Activated CD4-positive, alpha-beta memory T cell treated with anti-CD3 and anti-CD28 coated beads, Interleukin-2, amount 10 ng/mL, durations not matched to agents 7 days and 5 days (primary cell): ENCODE measurements around the gene CENPN. TPM values are rescaled to one million over a fixed set of nuclear protein-coding genes. Genes with fewer than 3 reads are reported as not detected.

Experiments
- CTCF ChIA-PET: fragments of 350-600 bp; sonication (Branson Sonifier 250); formaldehyde crosslinking; loops from one replicate; lab custom pipeline; 2021; ENCODE audit warnings: antibody characterized with exemption, inconsistent platforms; lab: Charles Lee
- POLR2A ChIA-PET: fragments of 350-600 bp; sonication (Branson Sonifier 250); formaldehyde crosslinking; loops from one replicate; lab custom pipeline; 2021; ENCODE audit warnings: antibody characterized with exemption; lab: Charles Lee
- DNase-seq: peaks from one replicate; pipeline ENCODE4 v3.0.0-alpha.2; 2020
- H3K27ac Mint-ChIP-seq: one replicate; pipeline ENCODE4 v1.8.0; 2021; ENCODE audit warnings: mild to moderate bottlenecking, mixed read lengths
- H3K27me3 Mint-ChIP-seq: one replicate; pipeline ENCODE4 v1.8.0; 2021; ENCODE audit warnings: mixed read lengths
- H3K36me3 Mint-ChIP-seq: one replicate; pipeline ENCODE4 v1.8.0; 2021; ENCODE audit warnings: low read depth, mixed read lengths
- H3K4me1 Mint-ChIP-seq: one replicate; pipeline ENCODE4 v1.8.0; 2021; ENCODE audit warnings: mixed read lengths
- H3K4me3 Mint-ChIP-seq: one replicate; pipeline ENCODE4 v1.8.0; 2021; ENCODE audit warnings: mild to moderate bottlenecking, mixed read lengths
- H3K9me3 Mint-ChIP-seq: one replicate; pipeline ENCODE4 v1.8.0; 2021; ENCODE audit warnings: mixed read lengths
- total RNA-seq, 2 experiments: library from RNA; stranded (reverse); gene quantifications; one replicate each; pipeline ENCODE4 v1.2.3, GENCODE V29; 2021

The CENPN gene
- total RNA-seq, 2 experiments from 2014 or later, result 62.2 to 66.9 TPM

DNA sequence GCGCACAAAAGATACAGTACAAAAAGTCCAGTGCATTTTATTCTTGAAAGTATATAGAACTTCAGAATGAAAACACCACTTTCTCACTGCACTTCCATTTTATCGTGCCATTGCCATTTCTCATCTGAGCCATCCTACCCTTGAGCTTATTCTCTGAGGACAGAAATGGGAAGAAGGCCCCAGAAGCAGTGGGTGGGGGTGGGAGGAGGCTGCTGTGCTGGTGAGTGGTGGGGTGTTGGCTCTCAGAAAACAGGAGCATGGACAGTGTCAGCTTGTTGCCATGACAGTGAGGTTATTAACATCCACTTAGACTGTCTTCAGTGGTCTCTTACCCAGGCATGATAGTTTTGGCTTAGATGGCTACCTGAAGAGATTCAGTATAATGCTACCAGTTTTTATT, 33.1 kb downstream of the CENPN start:
- H3K9me3 Mint-ChIP-seq, result no peaks in the 10 kb centered on the region
- H3K4me3 Mint-ChIP-seq, result no peak overlapping the region
- CTCF ChIA-PET, result interaction anchor here (0.9 kb wide), 1 partner anchor 9 kb away, joined by 4 read pairs; no protein-coding TSS in a partner anchor
- no peak for DNase-seq
- H3K4me1 Mint-ChIP-seq, result peaks cover 25% of the 10 kb centered on the region
- no peaks in the 10 kb centered on the region for H3K27me3 Mint-ChIP-seq
- peaks cover 59% of the 10 kb centered on the region for H3K36me3 Mint-ChIP-seq
- POLR2A ChIA-PET, result no interaction called here
- no peak overlapping the region for H3K27ac Mint-ChIP-seq

DNA sequence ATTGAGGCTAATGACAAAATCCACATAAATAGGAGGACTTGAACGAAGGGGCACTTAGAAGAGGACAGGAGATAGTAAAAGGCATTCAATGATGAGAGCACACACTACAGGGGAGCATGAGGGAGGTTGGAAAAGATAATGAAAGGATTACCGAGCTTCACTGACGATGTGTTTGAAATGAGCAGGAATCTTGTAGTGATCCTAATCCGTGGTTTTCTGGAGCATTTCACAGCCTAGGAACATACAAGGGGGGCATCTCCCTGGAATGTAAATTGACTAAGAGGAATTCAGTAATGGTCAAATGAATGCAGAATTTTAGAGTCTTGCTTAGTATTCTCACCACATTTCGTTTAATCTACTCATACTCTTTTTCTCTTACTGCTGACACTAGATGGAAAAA, 33.8 kb downstream of the CENPN start:
- peaks cover 21% of the 10 kb centered on the region for H3K4me1 Mint-ChIP-seq
- H3K4me3 Mint-ChIP-seq, result no peak overlapping the region
- POLR2A ChIA-PET, result no interaction called here
- no peaks in the 10 kb centered on the region for H3K27me3 Mint-ChIP-seq
- no peak for DNase-seq
- no peak overlapping the region for H3K27ac Mint-ChIP-seq
- no peaks in the 10 kb centered on the region for H3K9me3 Mint-ChIP-seq
- peaks cover 63% of the 10 kb centered on the region for H3K36me3 Mint-ChIP-seq
- CTCF ChIA-PET, result no interaction called here

DNA sequence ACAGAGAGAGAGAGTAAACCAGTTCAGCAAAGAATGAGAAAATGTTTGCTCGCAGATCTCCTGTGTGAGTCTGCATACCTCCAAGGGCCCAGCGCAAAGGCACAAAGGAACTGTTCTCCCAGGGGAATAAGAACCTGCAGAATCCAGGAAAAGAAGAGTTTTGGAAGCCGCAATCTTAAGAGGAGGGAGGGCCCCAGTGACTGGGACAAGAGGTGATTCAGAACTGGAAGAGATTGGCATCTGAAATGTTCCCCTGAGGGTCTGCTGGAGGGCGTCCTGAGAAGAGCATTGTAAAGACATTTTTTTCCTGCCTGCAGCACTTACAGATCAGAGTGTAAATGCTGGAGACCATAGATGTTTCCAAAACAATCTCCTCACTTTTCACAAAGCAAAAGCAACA, 34.7 kb downstream of the CENPN start:
- no peak for DNase-seq
- peaks cover 19% of the 10 kb centered on the region for H3K4me1 Mint-ChIP-seq
- H3K27ac Mint-ChIP-seq, result no peak overlapping the region
- H3K27me3 Mint-ChIP-seq, result no peaks in the 10 kb centered on the region
- peaks cover 65% of the 10 kb centered on the region for H3K36me3 Mint-ChIP-seq
- POLR2A ChIA-PET, result no interaction called here
- H3K9me3 Mint-ChIP-seq, result no peaks in the 10 kb centered on the region
- H3K4me3 Mint-ChIP-seq, result no peak overlapping the region
- CTCF ChIA-PET, result no interaction called here

DNA sequence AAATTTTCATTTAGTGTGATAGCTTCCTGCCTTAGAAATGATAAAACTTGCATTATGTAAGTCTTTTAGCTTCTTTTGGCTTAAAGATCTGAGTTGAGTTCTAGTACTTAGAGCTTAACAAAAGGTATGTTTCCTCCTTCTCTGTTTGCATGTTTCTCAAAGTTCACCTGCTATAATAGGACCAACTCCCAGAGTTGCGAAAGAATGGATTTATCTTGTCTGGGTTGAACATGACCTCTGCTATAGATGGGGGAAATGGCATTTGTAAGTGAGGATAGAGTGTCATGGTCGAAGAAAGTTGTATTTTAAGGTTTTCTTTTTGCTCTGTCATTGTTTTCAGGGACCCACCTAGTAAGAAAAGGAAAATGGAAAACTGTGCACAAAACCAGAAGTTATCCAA, 35.8 kb downstream of the CENPN start:
- Mint-ChIP-seq H3K27ac (no peak overlapping the region), H3K36me3 (peaks cover 64% of the 10 kb centered on the region), H3K4me3 (no peak overlapping the region), H3K9me3 (peaks cover 2% of the 10 kb centered on the region), H3K27me3 (no peaks in the 10 kb centered on the region), H3K4me1 (peaks cover 7% of the 10 kb centered on the region)
- no peak for DNase-seq
- ChIA-PET POLR2A (no interaction called here), CTCF (no interaction called here)

DNA sequence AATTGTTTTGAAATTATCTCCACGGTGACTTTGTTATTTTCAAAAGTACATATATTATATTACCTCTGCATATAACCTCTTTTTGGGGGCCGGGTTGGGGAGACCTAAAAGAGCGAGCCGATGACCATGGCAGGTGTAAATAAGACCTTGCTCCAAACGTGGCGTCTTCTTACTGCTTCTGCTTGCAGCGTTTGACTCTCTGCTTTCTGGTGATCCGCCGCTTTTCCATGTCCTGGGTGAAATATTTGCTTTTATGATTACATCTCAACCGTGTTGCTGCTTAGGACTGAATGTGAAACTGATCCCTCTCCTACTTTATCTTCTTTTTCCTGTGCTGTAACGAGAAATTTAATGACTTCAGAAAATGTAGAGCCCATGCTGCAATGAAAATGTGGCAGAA, 46.7 kb downstream of the CENPN start:
- Mint-ChIP-seq H3K27ac (no peak overlapping the region), H3K4me1 (no peaks in the 10 kb centered on the region), H3K27me3 (peaks cover 2% of the 10 kb centered on the region), H3K36me3 (peaks cover 8% of the 10 kb centered on the region), H3K4me3 (no peak overlapping the region), H3K9me3 (peaks cover 12% of the 10 kb centered on the region)
- no peak for DNase-seq
- ChIA-PET CTCF (no interaction called here), POLR2A (no interaction called here)

DNA sequence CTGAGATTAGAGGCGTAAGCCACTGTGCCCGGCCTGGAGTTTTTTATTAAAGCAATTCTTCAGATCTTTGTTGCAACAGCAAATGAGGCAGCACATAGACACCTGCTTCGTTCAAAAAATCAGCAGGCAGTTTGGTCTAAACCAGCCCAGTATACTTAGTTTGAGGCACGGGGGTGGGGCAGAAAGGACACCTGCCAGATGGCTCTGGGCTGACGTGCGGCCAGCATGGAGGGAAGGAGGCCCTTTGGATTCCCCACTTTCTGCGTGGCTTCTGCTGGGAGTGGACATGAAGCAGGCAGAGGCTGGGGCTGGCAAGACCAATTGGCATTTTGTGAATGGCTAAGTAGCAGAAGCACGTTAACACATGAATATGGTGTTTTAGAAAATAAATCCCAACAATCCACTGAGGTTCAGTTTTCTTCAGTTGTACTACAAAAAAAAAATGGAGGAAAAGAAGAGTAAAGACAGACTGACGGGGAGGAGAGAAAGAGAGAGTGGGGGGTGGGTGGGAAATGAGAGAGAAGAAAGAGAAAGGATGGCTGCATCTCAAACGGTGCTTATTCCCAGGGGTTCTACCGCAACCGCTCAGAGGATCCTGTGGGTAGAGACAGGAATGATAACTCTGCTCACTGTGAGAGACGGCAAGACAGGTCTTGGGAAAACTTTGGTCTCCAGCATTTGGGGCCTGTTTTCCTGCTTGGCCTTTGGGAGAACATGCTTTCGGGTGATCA, 53.7 kb downstream of the CENPN start:
- H3K4me1 Mint-ChIP-seq, result no peaks in the 10 kb centered on the region
- ChIA-PET POLR2A (no interaction called here), CTCF (no interaction called here)
- no peaks in the 10 kb centered on the region for H3K9me3 Mint-ChIP-seq
- H3K4me3 Mint-ChIP-seq, result no peak overlapping the region
- H3K36me3 Mint-ChIP-seq, result no peaks in the 10 kb centered on the region
- no peaks in the 10 kb centered on the region for H3K27me3 Mint-ChIP-seq
- no peak overlapping the region for H3K27ac Mint-ChIP-seq
- no peak for DNase-seq

DNA sequence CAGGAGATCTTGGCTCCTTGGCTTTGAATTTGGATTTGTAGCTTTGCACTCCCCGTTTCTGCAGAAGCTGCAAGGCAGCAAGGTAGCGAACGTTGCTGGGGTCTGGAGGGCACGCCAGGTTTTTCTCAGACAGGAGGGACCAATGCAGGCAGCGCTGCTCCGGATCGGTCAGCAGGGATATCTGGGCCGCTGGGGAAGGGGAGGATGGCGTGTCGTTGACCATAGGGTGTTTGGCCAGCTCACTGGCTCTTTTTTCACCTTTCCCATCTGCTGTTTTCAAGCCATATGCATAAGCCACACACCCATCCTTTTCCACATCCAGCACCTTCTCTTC, 54.3 kb downstream of the CENPN start:
- Mint-ChIP-seq H3K4me3 (no peak overlapping the region), H3K27ac (no peak overlapping the region), H3K9me3 (no peaks in the 10 kb centered on the region), H3K27me3 (no peaks in the 10 kb centered on the region), H3K36me3 (no peaks in the 10 kb centered on the region), H3K4me1 (no peaks in the 10 kb centered on the region)
- ChIA-PET CTCF (no interaction called here), POLR2A (no interaction called here)
- DNase-seq, result no peak

DNA sequence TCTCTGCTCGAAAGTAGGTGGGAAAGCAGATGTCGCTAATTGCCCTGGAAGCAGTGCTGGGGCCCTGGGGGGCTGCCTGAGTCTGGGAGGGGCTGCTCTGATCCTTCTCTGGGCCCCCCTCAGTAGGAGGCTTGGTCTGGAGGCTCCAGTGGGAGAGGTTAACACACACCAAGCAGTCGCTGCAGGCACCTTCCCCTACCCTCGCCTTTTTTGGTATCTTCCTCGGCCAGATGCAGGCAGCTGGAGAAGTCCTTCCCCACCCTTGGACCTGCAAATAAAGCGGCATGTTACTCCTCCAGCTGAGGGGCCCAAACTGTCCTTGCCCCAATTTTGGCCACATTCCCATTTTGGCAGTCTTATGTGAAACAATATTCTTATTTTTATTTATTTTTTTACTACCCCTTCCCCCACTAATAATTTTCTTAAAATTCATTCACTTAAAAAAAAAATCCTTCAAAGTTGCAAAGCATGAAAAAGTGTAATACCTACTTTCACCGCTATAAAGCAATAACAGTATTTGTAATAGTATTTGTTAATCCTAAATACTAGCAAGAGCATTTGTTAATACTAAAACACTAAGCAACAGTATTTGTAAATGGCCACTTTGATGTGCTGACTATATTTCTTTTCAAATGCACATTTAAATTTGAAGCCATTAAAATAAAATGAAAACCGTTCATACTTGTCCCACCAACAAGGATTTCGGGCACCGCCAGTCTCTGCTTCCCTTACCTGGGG, 55.0 kb downstream of the CENPN start:
- H3K27ac Mint-ChIP-seq, result no peak overlapping the region
- H3K9me3 Mint-ChIP-seq, result no peaks in the 10 kb centered on the region
- DNase-seq, result no peak
- POLR2A ChIA-PET, result no interaction called here
- no peak overlapping the region for H3K4me3 Mint-ChIP-seq
- CTCF ChIA-PET, result no interaction called here
- H3K36me3 Mint-ChIP-seq, result no peaks in the 10 kb centered on the region
- peaks cover 2% of the 10 kb centered on the region for H3K4me1 Mint-ChIP-seq
- H3K27me3 Mint-ChIP-seq, result no peaks in the 10 kb centered on the region

DNA sequence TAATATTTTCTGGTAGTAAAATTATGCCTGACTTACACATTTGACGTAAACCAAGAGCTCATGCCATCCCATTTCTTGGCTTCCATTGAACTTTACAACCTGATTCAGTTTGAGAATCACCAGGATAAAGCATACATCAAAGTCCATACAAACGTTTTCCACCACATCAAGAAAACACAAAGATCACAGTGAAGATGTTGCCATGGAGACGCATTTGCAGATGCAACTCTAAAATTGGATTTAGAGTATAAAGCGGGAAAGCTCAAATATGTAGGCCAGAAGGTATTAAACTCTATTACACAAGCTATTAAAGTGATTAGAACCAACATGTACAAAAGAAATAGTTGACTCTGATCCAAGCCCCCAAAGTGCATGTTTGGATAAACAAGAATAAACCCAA, 59.7 kb downstream of the CENPN start:
- no peak overlapping the region for H3K27ac Mint-ChIP-seq
- no peaks in the 10 kb centered on the region for H3K36me3 Mint-ChIP-seq
- H3K27me3 Mint-ChIP-seq, result no peaks in the 10 kb centered on the region
- DNase-seq, result no peak
- CTCF ChIA-PET, result interaction anchor here (1.4 kb wide), 1 partner anchor 31 kb away, joined by 4 read pairs; the partner anchor contains the start of gene ATMIN
- POLR2A ChIA-PET, result interaction anchor here (1.8 kb wide), 1 partner anchor 10 kb away, joined by 5 read pairs; no protein-coding TSS in a partner anchor
- H3K4me3 Mint-ChIP-seq, result no peak overlapping the region
- peaks cover 5% of the 10 kb centered on the region for H3K4me1 Mint-ChIP-seq
- H3K9me3 Mint-ChIP-seq, result no peaks in the 10 kb centered on the region

DNA sequence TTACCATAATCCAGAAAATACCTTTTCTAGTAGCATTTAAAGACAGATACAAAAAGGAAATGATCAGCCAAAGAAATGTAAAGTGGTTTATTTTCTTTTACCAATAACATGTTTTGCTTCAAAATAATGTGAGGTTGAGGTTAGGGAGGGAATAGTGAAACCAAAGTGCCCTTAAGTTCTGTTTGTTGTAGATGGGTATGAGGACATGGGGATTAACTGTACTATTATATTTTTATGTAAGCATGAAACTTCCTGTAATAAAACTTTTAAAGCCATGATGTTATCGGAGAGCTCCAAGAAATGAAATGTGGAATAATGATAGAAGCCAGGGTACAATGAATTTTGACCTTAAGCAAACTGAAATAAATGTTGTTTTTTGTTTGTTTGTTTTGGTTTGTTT, 60.2 kb downstream of the CENPN start:
- no peak for DNase-seq
- peaks cover 9% of the 10 kb centered on the region for H3K4me1 Mint-ChIP-seq
- H3K4me3 Mint-ChIP-seq, result no peak overlapping the region
- H3K27me3 Mint-ChIP-seq, result no peaks in the 10 kb centered on the region
- CTCF ChIA-PET, result interaction anchor here (1.4 kb wide), 1 partner anchor 31 kb away, joined by 4 read pairs; the partner anchor contains the start of gene ATMIN
- no peaks in the 10 kb centered on the region for H3K9me3 Mint-ChIP-seq
- H3K27ac Mint-ChIP-seq, result no peak overlapping the region
- H3K36me3 Mint-ChIP-seq, result no peaks in the 10 kb centered on the region
- POLR2A ChIA-PET, result interaction anchor here (1.8 kb wide), 1 partner anchor 9 kb away, joined by 5 read pairs; no protein-coding TSS in a partner anchor

DNA sequence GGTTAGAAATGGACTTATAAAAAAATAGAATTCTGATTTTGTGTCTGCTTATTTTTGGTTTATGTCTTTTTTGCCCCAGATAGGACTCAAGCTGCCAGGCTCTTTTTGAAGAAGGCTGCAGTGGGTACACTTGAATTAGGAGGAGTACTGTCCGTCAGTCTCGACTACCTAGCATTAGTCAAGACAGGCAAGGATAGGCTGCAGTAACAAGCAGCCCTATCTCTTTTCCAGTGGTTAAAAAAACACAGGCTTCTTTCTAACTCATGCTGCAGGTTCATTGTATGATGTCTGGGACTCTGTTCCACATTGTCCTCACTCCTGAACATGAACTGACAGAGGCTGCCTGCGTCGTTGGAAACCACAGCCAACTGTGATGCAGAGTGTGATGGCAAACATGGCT, 62.0 kb downstream of the CENPN start:
- no peak for DNase-seq
- H3K27me3 Mint-ChIP-seq, result no peaks in the 10 kb centered on the region
- H3K4me3 Mint-ChIP-seq, result no peak overlapping the region
- H3K9me3 Mint-ChIP-seq, result no peaks in the 10 kb centered on the region
- POLR2A ChIA-PET, result no interaction called here
- no peaks in the 10 kb centered on the region for H3K36me3 Mint-ChIP-seq
- H3K27ac Mint-ChIP-seq, result no peak overlapping the region
- CTCF ChIA-PET, result no interaction called here
- peaks cover 15% of the 10 kb centered on the region for H3K4me1 Mint-ChIP-seq

DNA sequence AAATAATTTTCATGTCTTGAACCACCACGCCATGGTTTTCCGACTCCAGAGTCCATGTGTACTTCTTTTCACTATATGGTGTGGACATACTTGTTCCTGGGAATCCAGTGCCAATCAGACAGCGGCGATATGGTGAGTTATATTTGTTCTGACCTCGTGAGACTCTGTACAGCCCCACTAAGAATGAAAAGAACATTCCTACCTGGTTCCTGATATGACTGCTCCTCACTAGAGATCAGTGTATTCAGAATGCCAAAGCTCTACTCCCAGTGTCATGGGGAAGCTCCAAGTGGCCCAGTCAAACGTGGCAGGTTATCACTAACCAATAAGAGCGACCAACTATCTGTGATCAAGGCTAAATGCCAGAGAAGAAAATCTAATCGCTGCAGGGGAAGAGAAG, 64.0 kb downstream of the CENPN start:
- Mint-ChIP-seq H3K9me3 (no peaks in the 10 kb centered on the region), H3K4me3 (no peak overlapping the region), H3K36me3 (no peaks in the 10 kb centered on the region), H3K27ac (no peak overlapping the region), H3K4me1 (peaks cover 22% of the 10 kb centered on the region), H3K27me3 (peaks cover 2% of the 10 kb centered on the region)
- CTCF ChIA-PET, result interaction anchor here (1.5 kb wide), 1 partner anchor 35 kb away, joined by 5 read pairs; the partner anchor contains the start of gene ATMIN
- DNase-seq, result no peak
- POLR2A ChIA-PET, result no interaction called here

DNA sequence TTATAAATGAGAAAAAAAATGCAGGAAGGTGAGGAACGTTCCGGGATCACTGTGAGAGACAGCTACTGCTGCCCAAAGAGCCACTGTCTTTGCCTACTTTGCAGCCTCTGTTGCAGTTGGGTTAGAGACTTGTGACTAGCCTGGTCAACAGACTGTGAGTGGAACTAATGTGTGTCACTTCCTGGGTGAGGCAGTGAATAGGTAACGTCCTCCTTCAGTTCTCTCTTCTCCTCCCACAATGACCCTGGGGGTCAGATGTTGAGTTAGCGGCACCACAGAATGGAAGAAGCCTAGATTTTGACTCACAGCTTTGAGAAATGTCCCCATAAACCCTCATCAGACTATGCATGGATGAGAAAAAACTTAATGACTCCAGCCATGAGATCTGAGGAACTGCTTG, 64.8 kb downstream of the CENPN start:
- DNase-seq, result no peak
- peaks cover 2% of the 10 kb centered on the region for H3K27me3 Mint-ChIP-seq
- H3K4me3 Mint-ChIP-seq, result no peak overlapping the region
- H3K36me3 Mint-ChIP-seq, result no peaks in the 10 kb centered on the region
- POLR2A ChIA-PET, result interaction anchor here (1.0 kb wide), 1 partner anchor 57 kb away, joined by 4 read pairs; no protein-coding TSS in a partner anchor
- H3K27ac Mint-ChIP-seq, result no peak overlapping the region
- H3K9me3 Mint-ChIP-seq, result no peaks in the 10 kb centered on the region
- peaks cover 23% of the 10 kb centered on the region for H3K4me1 Mint-ChIP-seq
- CTCF ChIA-PET, result interaction anchor here (0.7 kb wide), 1 partner anchor 74 kb away, joined by 5 read pairs; no protein-coding TSS in a partner anchor
